Measurements from ENCODE around the gene ACADVL. TPM values are rescaled to one million over a fixed set of nuclear protein-coding genes. Genes with fewer than 3 reads are reported as not detected.

ACADVL gene
- total RNA-seq, 1 experiment from 2014 or later, result 283 TPM

GRCh38 chr17:7195971-7196370 lies 23.8 kb upstream of the ACADVL start:
- H3K23ac ChIP-seq (ENCODE audit: insufficient read length, low read depth, low read length), result no peak overlapping the region
- no peaks in the 10 kb centered on the region for H3K79me2 ChIP-seq (ENCODE audit: insufficient read depth, low read length)
- peak; percentile 15 for DNase-seq
- no peak overlapping the region for H4K91ac ChIP-seq (ENCODE audit: insufficient read length, low read depth, low read length)
- H2BK120ac ChIP-seq (ENCODE audit: low read depth, low read length, poor library complexity, severe bottlenecking), result no peak overlapping the region
- Mint-ChIP-seq H3K27me3 (ENCODE audit: low read depth) (no peaks in the 10 kb centered on the region), H3K9me3 (no peaks in the 10 kb centered on the region), H3K4me3 (no peak overlapping the region), H3K36me3 (ENCODE audit: insufficient read depth in 1 of 3, low read depth in 3 of 3) (peaks cover 42 to 75% (median 64%) of the 10 kb centered on the region in 3 experiments), H3K27ac (peak overlapping the region in 1 of 3 experiments; percentile 59; a peak in 1 of 7 replicates), H3K4me1 (peaks cover 0 to 6% of the 10 kb centered on the region in 2 experiments; a peak in 1 of 4 replicates)
- H3K79me1 ChIP-seq (ENCODE audit: insufficient read depth, low read depth, low read length, poor library complexity, severe bottlenecking), result no peaks in the 10 kb centered on the region
- H2BK5ac ChIP-seq (ENCODE audit: insufficient read length, low read length), result no peak overlapping the region
- no peak overlapping the region for H2BK20ac ChIP-seq (ENCODE audit: low read depth, low read length, poor library complexity, severe bottlenecking)
- H3K27ac ChIP-seq (ENCODE audit: insufficient read length, low read depth, low read length), result no peak overlapping the region
- no peak overlapping the region for H3K14ac ChIP-seq (ENCODE audit: insufficient read depth, low read length)
- no peak overlapping the region for H3K18ac ChIP-seq (ENCODE audit: insufficient read length, low read depth, low read length)
- H3K9me3 ChIP-seq (ENCODE audit: control insufficient read depth, low read depth, low read length), result no peaks in the 10 kb centered on the region
- no peak overlapping the region for H3K9ac ChIP-seq (ENCODE audit: extremely low read depth, insufficient read length, low read length)
- no peak overlapping the region for H2BK12ac ChIP-seq (ENCODE audit: insufficient read length, low read depth, low read length)
- H3T11ph ChIP-seq (ENCODE audit: low read length), result no peak overlapping the region
- H4K8ac ChIP-seq (replicated peaks; ENCODE audit: insufficient read length, low read depth, low read length), result no peak overlapping the region
- H3K27me3 ChIP-seq (ENCODE audit: insufficient read depth, low read length), result no peaks in the 10 kb centered on the region
- H3K23me2 ChIP-seq (ENCODE audit: insufficient read length, low read depth, low read length, poor library complexity, severe bottlenecking), result no peaks in the 10 kb centered on the region
- H2AFZ ChIP-seq (ENCODE audit: low read length), result no peak overlapping the region
- H3K4me2 ChIP-seq (ENCODE audit: insufficient read depth, insufficient read length, low read length), result no peak overlapping the region
- no peak overlapping the region for H3K56ac ChIP-seq (ENCODE audit: insufficient read length, low read depth, low read length)
- H4K5ac ChIP-seq (ENCODE audit: insufficient read length, low read depth, low read length), result no peak overlapping the region
- H2AK5ac ChIP-seq (ENCODE audit: insufficient read length, low read length), result no peak overlapping the region
- no peak overlapping the region for H2BK15ac ChIP-seq (ENCODE audit: low read depth, low read length)
- WGBS (ENCODE audit: extremely low coverage, insufficient read length, low lambda C conversion rate), result no CpG with 5 or more reads among the region's 12 CpGs
- H3K4ac ChIP-seq (ENCODE audit: low read depth, low read length), result no peak overlapping the region
- no peaks in the 10 kb centered on the region for H3K4me1 ChIP-seq (ENCODE audit: insufficient read depth, low read length)
- H4K20me1 ChIP-seq (ENCODE audit: control insufficient read depth, insufficient read depth, insufficient read length), result no peaks in the 10 kb centered on the region
- TF ChIP-seq, protein P1, sequence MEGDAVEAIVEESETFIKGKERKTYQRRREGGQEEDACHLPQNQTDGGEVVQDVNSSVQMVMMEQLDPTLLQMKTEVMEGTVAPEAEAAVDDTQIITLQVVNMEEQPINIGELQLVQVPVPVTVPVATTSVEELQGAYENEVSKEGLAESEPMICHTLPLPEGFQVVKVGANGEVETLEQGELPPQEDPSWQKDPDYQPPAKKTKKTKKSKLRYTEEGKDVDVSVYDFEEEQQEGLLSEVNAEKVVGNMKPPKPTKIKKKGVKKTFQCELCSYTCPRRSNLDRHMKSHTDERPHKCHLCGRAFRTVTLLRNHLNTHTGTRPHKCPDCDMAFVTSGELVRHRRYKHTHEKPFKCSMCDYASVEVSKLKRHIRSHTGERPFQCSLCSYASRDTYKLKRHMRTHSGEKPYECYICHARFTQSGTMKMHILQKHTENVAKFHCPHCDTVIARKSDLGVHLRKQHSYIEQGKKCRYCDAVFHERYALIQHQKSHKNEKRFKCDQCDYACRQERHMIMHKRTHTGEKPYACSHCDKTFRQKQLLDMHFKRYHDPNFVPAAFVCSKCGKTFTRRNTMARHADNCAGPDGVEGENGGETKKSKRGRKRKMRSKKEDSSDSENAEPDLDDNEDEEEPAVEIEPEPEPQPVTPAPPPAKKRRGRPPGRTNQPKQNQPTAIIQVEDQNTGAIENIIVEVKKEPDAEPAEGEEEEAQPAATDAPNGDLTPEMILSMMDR (conservative IDR thresholded peaks at IDR 0.05), result no peak
